HG02642 (cell line): ENCODE results near the gene CFAP97D1.
A peak's percentile ranks its signal among the peaks of the same experiment; 100 is the strongest.

Experiments
- ATAC-seq: cut with Tn5 transposase; IDR thresholded peaks from one replicate; pipeline ENCODE4 v1.9.1; 2021; ENCODE audit warnings: mild to moderate bottlenecking; ENCODE audit not compliant: unreplicated experiment, poor library complexity

CFAP97D1 gene

GRCh38 chr17:43767053-43767712 lies 13.1 kb upstream of the CFAP97D1 start:
- ATAC-seq = no peak

- no peak for ATAC-seq
Measured at GRCh38 chr17:43767713-43768059, 12.5 kb upstream of the CFAP97D1 start.

- no peak for ATAC-seq
Measured at GRCh38 chr17:43768382-43768781, 11.9 kb upstream of the CFAP97D1 start.

GRCh38 chr17:43768943-43769342 lies 11.3 kb upstream of the CFAP97D1 start:
- no peak for ATAC-seq

- ATAC-seq = no peak
Measured at GRCh38 chr17:43769426-43769825, 10.8 kb upstream of the CFAP97D1 start.

GRCh38 chr17:43769859-43770258 lies 10.4 kb upstream of the CFAP97D1 start:
- no peak for ATAC-seq

- no peak for ATAC-seq
Measured at GRCh38 chr17:43770957-43771356, 9.3 kb upstream of the CFAP97D1 start.

- no peak for ATAC-seq
Measured at GRCh38 chr17:43771463-43771862, 8.8 kb upstream of the CFAP97D1 start.

- ATAC-seq = no peak
Measured at GRCh38 chr17:43772877-43773648, 7.2 kb upstream of the CFAP97D1 start.

GRCh38 chr17:43774304-43775250 lies 5.7 kb upstream of the CFAP97D1 start:
- ATAC-seq = no peak

GRCh38 chr17:43778337-43779144 lies 1.7 kb upstream of the CFAP97D1 start, which contains the start of gene DUSP3:
TSS of gene DUSP3 (minus strand) at chr17:43778977. CDS start at chr17:43778924, 53 bp downstream.
- ATAC-seq = peak; percentile 90

- ATAC-seq = peak; percentile 26
Measured at GRCh38 chr17:43779145-43780125, 800 bp upstream of the CFAP97D1 start.

- no peak for ATAC-seq
Measured at GRCh38 chr17:43782913-43783680, 2.9 kb downstream of the CFAP97D1 start.

GRCh38 chr17:43784068-43784467 lies 3.8 kb downstream of the CFAP97D1 start:
- ATAC-seq = no peak

GRCh38 chr17:43784628-43785101 lies 4.4 kb downstream of the CFAP97D1 start:
- ATAC-seq = no peak

GRCh38 chr17:43787728-43788127 lies 7.5 kb downstream of the CFAP97D1 start:
- ATAC-seq = no peak

- ATAC-seq = no peak
Measured at GRCh38 chr17:43788540-43788939, 8.3 kb downstream of the CFAP97D1 start.

GRCh38 chr17:43789482-43789881 lies 9.2 kb downstream of the CFAP97D1 start:
- ATAC-seq = no peak
